HL-60 (cell line): ENCODE results near the gene ACP1.
A peak's percentile ranks its signal among the peaks of the same experiment; 100 is the strongest.

Source experiments
- DNase-seq, 2 experiments: peaks; one replicate each; pipeline ENCODE4 v3.0.0-alpha.2; 2010 to 2020; ENCODE audit warnings: low read depth in 1 of 2, low spot score in 1 of 2
- H3K27ac ChIP-seq: fragments of 250-450 bp; sonication (Bioruptor Pico); replicated peaks from 2 replicates; pipeline ENCODE4 v1.5.1; 2020; ENCODE audit warnings: mild to moderate bottlenecking, moderate library complexity
- H3K27me3 ChIP-seq: fragments of 250-450 bp; sonication (Bioruptor Pico); 2 replicates; pipeline ENCODE4 v1.5.1; 2021; ENCODE audit warnings: mild to moderate bottlenecking, moderate library complexity; ENCODE audit not compliant: insufficient read depth, poor library complexity, severe bottlenecking
- H3K4me3 ChIP-seq: replicated peaks from 2 replicates; pipeline ENCODE4 v1.5.1; 2011; ENCODE audit warnings: mild to moderate bottlenecking, control low read depth, low read length; ENCODE audit not compliant: insufficient read depth
- GABPA ChIP-seq: IDR thresholded peaks from 2 replicates; pipeline ENCODE4 v1.6.1; 2012; ENCODE audit warnings: low read depth
- POLR2AphosphoS5 ChIP-seq: IDR thresholded peaks from 2 replicates; pipeline ENCODE4 v1.6.1; 2012; ENCODE audit warnings: low read depth
- SPI1 ChIP-seq: IDR thresholded peaks from 2 replicates; pipeline ENCODE4 v1.6.1; 2012; ENCODE audit warnings: low read depth, mild to moderate bottlenecking, borderline replicate concordance
- long read RNA-seq: library from polyadenylated mRNA; unstranded; transcript quantifications from one replicate; pipeline ENCODE4 v2.0.0, GENCODE V29; 2020
- TF ChIP-seq, protein P1 (sequence below): IDR thresholded peaks from one replicate; pipeline ENCODE4 v1.5.1; 2011; ENCODE audit warnings: low read length, control low read depth, inconsistent platforms; ENCODE audit not compliant: insufficient read depth
- TF ChIP-seq, protein P2 (sequence below): IDR thresholded peaks from 2 replicates; pipeline ENCODE4 v1.6.1; 2012; ENCODE audit warnings: low read depth; ENCODE audit not compliant: insufficient replicate concordance

ACP1 gene
- long read RNA-seq, transcript ACP1-209 (7 exons, 577 nt) = minor isoform, 105 of 671 reads
- long read RNA-seq, transcript ACP1-205 (3 exons, 703 nt) = minor isoform, 21 of 671 reads
- long read RNA-seq, transcript ACP1-202 (6 exons, 1,552 nt) = minor isoform, 81 of 671 reads
- long read RNA-seq, transcript ACP1-201 (6 exons, 1,549 nt) = major isoform, 371 of 671 reads
- long read RNA-seq, partial matches to known transcripts = 17 of 671 reads
- long read RNA-seq, other reads (novel, unspliced or antisense) = 48 of 671 reads

DNA sequence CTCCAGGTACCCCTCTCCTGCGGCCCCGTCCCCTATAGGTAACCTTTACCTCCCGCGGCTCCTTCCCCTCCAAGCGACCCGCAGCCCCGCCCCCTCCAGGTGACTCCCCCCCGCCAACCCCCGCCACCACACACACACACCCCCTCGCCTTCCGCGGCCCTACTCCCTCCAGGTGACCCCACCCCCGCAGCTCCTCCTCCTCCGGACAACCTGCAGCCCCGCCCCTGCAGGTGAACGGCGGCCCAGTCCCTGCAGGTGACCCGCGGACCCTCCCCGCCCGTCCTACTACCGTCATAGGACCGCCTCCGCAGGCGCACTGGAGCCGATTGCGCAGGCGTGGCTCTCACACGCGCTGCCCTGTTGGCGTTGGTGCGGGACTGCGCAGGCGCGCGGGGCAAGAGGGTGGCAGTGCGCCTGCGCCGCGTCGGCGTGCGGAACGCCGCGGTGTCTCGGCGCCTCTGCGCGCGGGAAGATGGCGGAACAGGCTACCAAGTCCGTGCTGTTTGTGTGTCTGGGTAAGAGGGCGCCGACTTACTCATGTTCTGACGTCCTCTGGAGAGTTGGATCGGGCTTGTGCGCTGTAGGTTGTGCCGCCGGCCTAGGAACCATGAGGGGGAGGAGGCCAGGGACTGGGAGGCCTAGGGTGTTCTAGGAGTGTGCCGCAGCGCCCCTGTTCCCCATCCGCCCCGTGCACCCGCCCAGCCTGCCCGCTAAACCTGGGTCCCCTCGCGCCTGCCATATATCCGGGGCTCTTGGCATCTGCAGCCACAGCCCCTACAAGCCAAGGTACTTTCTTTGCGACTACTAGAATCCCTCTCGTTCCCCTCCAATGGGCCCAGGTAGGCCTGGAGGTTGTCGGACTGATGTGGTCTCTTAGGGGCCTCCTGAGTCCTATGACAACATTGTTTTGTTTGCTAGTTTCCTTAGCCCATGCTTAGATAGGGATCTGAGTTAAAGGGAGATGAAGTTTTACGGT lies at the start of gene ACP1:
Gene ACP1 (plus strand): TSS at position 455 of the 976 bp plus-strand sequence. CDS start 18 bp downstream, at position 473.
- Histone ChIP-seq H3K4me3 (peak within 1 kb of the TSS; percentile 89), H3K27ac (peak within 1 kb of the TSS; percentile 89), H3K27me3 (no peaks in the 10 kb centered on the region)
- peak; percentile 89 to 90 for DNase-seq
- TF ChIP-seq POLR2AphosphoS5 = peak; percentile 85
- no peak for TF ChIP-seq SPI1
- 0 out of 2 replicates have a peak, but pooled peaks have one; percentile 38 for TF ChIP-seq GABPA
- TF ChIP-seq, protein P1, sequence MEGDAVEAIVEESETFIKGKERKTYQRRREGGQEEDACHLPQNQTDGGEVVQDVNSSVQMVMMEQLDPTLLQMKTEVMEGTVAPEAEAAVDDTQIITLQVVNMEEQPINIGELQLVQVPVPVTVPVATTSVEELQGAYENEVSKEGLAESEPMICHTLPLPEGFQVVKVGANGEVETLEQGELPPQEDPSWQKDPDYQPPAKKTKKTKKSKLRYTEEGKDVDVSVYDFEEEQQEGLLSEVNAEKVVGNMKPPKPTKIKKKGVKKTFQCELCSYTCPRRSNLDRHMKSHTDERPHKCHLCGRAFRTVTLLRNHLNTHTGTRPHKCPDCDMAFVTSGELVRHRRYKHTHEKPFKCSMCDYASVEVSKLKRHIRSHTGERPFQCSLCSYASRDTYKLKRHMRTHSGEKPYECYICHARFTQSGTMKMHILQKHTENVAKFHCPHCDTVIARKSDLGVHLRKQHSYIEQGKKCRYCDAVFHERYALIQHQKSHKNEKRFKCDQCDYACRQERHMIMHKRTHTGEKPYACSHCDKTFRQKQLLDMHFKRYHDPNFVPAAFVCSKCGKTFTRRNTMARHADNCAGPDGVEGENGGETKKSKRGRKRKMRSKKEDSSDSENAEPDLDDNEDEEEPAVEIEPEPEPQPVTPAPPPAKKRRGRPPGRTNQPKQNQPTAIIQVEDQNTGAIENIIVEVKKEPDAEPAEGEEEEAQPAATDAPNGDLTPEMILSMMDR = no peak
- TF ChIP-seq, protein P2, sequence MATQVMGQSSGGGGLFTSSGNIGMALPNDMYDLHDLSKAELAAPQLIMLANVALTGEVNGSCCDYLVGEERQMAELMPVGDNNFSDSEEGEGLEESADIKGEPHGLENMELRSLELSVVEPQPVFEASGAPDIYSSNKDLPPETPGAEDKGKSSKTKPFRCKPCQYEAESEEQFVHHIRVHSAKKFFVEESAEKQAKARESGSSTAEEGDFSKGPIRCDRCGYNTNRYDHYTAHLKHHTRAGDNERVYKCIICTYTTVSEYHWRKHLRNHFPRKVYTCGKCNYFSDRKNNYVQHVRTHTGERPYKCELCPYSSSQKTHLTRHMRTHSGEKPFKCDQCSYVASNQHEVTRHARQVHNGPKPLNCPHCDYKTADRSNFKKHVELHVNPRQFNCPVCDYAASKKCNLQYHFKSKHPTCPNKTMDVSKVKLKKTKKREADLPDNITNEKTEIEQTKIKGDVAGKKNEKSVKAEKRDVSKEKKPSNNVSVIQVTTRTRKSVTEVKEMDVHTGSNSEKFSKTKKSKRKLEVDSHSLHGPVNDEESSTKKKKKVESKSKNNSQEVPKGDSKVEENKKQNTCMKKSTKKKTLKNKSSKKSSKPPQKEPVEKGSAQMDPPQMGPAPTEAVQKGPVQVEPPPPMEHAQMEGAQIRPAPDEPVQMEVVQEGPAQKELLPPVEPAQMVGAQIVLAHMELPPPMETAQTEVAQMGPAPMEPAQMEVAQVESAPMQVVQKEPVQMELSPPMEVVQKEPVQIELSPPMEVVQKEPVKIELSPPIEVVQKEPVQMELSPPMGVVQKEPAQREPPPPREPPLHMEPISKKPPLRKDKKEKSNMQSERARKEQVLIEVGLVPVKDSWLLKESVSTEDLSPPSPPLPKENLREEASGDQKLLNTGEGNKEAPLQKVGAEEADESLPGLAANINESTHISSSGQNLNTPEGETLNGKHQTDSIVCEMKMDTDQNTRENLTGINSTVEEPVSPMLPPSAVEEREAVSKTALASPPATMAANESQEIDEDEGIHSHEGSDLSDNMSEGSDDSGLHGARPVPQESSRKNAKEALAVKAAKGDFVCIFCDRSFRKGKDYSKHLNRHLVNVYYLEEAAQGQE = peak; percentile 65

DNA sequence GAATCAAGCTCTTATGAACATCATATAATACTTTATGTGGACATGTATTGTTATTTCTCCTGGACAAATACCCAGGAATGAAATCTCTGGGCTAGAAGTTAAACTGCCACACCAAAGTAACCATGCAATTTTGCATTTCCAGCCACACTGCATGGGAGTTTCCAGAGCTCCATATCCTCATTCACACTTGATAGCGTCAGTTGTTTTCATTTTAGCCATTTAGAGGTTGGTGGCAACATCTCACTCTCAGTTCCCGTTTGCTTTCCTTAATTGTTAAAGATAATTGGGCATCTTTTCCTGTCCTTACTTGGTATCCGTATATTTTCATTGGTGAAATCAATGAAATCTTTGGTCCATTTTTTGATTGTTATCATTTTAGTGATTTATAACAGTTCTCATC lies 48.7 kb upstream of the ACP1 start:
- DNase-seq = no peak
- TF ChIP-seq, protein P1 = no peak
- TF ChIP-seq, protein P2 = no peak
- TF ChIP-seq GABPA (no peak), POLR2AphosphoS5 (no peak), SPI1 (no peak)
- Histone ChIP-seq H3K27me3 (no peaks in the 10 kb centered on the region), H3K4me3 (no peak overlapping the region), H3K27ac (no peak overlapping the region)

DNA sequence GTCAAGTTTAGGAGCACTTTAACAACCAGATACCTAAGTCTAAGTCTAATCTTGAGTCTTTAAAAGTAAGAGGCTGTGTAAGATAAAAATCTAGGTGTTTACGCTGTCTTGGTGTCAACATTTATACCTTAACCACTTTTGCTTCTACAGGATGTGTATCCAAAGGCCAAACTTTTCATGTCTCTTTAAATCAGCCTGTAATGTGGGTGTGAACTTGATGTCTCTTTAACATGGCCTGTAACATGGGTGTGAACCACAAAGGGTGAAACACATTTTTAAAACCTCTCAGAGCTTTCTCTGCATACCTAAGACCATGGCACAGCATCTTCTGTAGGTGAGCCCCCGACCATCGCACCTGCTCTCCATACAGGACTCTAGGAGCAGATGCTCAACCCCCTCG lies 41.3 kb upstream of the ACP1 start:
- no peak overlapping the region for H3K27ac ChIP-seq
- H3K27me3 ChIP-seq = no peaks in the 10 kb centered on the region
- DNase-seq = no peak
- TF ChIP-seq, protein P2 = no peak
- TF ChIP-seq POLR2AphosphoS5 = no peak
- TF ChIP-seq SPI1 = no peak
- TF ChIP-seq, protein P1 = no peak
- no peak for TF ChIP-seq GABPA
- no peak overlapping the region for H3K4me3 ChIP-seq
